IPS-NIHi11 (cell line): ENCODE measurements around the gene OGFR.

Source experiments
- DNase-seq: peaks from one replicate; pipeline ENCODE4 v3.0.0; 2012; ENCODE audit warnings: mixed read lengths, low spot score

The OGFR gene

GRCh38 chr20:62804627-62805154 lies at the start of gene OGFR:
Gene OGFR, plus strand, starts transcription at chr20:62804835. Its CDS starts 25 bp downstream, at chr20:62804860.
- peak; percentile 79 for DNase-seq

DNA sequence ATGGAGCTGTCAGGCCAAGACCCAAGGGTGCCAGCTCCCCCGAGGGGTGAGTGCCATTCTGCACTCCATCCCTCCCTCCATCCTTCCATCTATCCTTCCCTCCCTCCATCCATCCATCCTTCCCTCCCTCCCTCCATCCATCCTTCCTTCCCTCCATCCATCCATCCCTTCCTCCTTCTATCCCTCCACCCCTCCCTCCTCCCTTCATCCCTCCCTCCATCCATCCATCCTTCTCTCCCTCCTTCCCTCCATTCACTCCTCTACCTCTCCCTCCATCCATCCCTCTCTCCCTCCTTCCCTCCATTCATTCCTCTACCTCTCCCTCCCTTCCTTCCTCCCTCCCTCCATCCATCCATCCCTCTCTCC lies 49.7 kb upstream of the OGFR start:
- DNase-seq: no peak

DNA sequence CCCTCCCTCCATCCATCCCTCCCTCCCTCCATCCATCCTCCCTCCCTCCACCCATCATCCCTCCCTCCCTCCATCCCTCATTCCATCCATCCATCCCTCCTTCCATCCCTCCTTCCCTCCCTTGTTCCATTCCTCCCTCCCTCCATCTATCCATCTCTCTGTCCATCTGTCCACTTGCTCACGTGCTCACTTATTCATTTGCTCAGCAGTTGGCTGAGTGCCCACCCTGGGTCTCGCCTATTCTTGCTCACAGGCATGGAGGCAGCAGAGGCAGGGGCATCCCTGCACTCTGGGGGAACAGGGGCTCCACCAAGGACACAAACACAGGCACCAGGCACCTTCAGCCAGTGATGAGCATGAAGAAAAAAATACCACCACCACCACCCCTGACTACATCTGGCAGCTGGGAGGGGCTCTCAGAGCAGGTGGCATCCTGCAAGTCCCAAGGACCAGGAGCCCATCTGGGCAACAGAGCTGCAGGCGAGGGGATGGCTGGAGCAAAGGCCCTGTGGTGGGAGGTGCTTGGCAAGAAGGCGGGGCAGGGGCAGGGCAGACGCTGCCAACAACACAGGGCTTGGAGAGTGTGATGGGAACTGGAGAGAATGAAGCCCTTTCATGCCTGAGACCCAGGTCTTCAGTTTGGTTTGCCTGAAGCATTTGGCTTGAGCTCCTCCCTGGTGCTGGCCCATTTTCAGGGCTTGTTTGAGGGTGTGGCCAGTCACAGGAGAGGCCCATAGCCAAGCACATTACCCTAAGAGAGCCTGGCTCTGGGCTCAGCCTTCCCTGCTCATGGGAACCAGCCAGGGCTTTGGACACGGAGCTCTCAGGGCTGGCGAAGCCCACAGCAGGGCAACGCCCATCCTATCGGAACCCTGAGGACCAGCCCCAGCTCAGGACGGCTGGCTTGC lies 48.6 kb upstream of the OGFR start:
- no peak for DNase-seq

DNA sequence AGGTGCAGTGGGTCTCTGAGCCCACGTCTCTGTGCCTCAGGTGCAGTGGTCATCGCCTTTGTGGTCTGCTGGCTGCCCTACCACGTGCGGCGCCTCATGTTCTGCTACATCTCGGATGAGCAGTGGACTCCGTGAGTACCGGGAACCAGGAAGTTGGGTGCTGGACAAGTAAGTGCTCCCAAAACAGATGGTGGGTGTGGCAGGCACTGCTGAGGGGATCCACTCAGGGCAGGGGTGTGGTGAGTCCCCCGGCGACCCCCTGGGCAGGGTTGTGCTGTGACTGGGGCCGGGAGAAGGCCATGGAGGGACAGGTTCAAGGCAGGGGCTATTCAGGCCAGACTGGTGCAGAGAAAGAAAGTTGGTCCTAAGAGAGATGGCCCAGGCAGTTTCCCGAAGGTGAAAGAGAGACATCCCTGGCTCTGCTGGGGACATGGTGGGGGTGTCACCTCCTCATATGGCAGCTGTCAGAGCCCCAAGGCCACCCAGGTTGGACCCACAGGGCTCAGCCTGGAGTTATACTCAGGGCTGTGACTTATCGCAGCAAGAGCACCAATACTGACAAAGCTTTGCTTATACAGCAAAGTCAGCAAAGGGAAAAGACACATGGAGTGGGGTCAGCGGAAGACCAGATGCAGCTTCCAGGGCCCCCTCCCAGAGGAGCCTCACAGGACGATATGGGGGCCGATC lies 46.3 kb upstream of the OGFR start:
- DNase-seq: no peak

DNA sequence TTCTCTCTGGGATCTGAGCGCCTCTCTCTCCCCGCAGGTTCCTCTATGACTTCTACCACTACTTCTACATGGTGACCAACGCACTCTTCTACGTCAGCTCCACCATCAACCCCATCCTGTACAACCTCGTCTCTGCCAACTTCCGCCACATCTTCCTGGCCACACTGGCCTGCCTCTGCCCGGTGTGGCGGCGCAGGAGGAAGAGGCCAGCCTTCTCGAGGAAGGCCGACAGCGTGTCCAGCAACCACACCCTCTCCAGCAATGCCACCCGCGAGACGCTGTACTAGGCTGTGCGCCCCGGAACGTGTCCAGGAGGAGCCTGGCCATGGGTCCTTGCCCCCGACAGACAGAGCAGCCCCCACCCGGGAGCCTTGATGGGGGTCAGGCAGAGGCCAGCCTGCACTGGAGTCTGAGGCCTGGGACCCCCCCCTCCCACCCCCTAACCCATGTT lies 44.6 kb upstream of the OGFR start:
- DNase-seq: no peak

- no peak for DNase-seq
Observed at GRCh38 chr20:62760471-62760855, 44.2 kb upstream of the OGFR start.

- no peak for DNase-seq
Observed at GRCh38 chr20:62760856-62761758, 43.5 kb upstream of the OGFR start.

DNA sequence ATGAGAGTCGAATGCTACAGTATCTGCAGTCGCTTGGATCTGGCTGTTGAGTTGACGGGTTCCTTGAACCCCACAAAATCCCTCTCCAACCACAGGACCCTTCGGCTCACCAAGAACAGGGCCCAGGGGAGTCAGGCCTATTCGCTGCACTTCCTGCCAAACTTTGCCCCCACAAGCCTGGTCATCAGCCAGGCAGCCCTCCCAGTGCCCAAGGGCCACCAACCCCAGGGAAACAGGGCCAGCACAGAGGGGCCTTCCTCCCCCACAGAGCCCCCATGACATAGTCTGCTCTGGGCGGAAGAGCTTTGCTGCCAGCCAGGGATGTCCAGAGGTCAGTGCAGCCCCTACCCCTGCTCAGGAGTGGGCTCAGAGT lies 42.9 kb upstream of the OGFR start:
- DNase-seq: no peak

GRCh38 chr20:62762376-62762775 lies 42.3 kb upstream of the OGFR start:
- DNase-seq: no peak

DNA sequence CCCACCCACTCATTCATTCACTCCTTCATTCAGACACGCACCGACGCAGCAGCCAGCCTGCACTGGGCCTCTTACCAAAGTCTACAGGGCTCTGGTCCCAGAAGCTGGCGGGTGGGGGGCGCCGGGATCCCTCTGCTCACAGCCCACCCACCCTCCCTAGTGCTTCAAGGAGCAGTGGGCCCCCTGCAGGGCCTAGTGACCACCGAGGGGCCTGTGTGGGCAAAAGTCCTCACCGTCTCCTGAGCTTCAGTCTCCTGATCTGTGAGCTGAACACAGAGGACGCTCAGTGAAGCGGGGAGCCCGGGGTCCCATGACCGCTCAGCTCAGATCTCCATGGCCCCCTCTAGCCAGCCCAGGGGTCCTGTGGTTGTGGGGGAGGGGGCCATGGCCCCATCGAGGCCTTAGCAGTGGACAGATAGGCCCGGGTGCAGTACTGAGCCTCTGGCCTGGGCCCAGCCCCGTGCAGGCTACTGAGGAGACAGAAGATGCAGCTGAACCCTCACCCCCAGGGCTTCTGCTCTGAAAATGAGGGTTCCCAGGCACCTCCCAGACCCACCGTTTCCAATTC lies 41.8 kb upstream of the OGFR start:
- no peak for DNase-seq

GRCh38 chr20:62763404-62763803 lies 41.2 kb upstream of the OGFR start:
- no peak for DNase-seq

DNA sequence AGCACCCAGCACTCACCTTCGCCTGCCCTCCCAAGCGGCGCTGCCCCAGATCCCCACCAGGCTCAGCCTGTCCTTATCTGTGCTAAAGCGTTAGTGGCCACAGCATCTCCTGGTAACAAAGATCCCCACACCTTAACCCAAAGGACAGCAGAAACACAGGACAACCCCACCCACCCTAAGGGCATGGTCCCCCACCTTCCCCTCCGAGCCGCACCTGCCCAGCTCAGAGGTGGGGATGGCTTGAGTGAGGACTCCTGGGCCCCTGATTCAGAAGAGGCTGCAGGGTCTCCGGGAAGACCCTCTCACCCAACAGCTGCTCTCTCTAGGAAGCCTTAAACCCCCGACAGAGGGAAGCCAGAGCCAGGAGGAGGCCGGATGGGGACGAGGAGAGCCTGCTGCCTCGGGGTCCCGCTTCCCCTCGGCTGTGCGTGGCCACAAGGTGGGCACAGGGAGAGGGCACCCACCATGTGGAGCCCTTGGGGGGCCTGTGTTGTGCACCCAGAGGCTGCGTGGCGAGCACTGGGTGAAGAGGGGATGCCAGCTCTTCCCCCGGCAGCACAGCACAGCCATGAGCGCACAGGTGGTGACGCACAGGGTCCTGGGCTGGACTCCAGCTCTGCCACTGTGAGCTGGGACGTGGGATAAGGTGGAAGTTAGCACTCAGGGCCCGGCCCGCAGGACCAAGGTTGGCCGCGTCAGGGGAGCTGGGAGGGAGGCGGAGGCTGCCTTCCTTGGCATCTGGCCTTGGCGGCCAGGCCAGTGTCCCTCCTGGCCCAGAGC lies 40.3 kb upstream of the OGFR start:
- DNase-seq: no peak

DNA sequence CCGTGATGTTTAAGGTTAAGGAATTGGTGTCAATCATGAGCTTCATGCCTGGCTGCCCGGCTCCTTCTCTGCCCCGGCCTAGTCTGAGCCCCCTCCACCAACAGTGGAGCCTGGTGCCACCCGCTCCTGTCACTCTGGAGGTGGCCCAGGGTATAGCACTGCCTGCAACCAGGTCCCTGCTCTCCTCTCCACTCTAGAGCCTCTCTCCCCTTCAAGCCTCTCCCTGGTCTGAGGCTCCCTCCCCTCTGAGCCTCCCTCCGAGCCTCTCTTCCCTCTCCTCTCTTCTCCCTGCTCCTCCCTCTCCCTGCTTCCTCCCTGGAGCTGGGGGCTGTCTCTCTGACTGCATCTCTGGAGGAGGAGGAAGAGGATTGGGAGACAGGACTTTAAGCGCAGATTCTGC lies 39.6 kb upstream of the OGFR start:
- DNase-seq: peak; percentile 29

DNA sequence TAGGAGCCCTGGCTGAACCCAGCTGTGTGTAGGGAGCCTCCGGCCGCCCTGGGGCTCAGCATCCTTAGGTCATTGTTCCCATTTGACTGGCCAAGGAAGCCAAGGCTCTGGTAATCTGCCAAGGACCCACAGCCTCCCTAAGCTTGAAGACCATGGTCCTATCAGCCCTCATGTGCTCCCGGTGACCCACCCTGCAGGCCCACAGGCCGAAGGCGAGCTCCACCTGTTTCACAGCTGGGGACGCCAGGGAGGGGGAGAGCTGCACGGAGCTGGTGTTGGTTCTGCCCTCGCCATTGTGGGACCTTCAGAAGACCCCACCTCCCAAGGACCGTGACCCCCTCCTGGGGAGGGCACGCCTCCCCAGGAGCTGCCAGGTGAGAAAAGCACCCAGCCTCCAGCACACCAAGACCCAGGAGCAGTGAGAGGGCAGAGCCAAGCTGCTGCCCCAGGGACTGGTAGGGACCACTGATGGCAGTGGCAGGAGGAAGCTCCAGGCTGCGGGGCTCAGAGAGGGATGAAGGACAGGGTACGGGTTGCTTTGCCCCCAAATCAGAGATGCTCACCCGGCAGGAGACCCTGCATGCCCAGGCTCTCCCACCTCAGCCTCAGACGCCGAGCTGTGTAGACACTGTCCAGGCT lies 39.1 kb upstream of the OGFR start:
- no peak for DNase-seq

- no peak for DNase-seq
Observed at GRCh38 chr20:62766071-62766450, 38.6 kb upstream of the OGFR start.

DNA sequence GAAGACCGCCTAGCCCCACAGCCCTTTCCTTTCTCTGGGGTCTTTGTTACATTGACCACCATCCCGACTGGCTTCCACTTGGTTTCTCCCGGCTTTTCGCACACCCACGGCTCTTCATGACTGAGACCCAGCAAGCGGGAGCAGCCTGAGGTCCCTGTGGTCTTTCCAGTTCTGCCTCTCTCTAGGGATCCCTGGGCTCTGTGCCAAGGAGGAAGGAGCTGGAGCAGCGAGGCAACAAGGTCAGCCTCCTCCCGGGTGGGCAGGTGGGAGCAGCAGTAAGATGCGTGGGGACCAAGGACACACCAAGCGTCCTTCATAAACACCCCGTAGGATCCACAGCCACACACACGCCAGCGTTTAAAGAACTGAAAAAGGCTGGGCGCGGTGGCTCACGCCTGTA lies 37.9 kb upstream of the OGFR start:
- peak; percentile 34 for DNase-seq

DNA sequence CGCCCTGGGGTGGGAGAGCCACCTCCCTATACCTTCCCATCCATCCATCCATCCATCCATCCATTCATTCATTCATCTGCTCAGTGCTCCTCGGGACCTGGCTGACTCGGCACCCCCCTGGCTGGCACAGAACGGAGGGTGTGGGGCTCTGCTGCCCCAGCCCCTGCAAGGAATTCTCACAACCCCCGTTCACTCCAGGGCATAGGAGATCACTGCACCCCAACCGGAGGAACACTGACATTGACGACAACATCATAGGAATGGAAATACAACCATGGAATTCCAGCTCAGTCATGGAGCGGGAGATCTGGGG lies 36.4 kb upstream of the OGFR start:
- DNase-seq: no peak

DNA sequence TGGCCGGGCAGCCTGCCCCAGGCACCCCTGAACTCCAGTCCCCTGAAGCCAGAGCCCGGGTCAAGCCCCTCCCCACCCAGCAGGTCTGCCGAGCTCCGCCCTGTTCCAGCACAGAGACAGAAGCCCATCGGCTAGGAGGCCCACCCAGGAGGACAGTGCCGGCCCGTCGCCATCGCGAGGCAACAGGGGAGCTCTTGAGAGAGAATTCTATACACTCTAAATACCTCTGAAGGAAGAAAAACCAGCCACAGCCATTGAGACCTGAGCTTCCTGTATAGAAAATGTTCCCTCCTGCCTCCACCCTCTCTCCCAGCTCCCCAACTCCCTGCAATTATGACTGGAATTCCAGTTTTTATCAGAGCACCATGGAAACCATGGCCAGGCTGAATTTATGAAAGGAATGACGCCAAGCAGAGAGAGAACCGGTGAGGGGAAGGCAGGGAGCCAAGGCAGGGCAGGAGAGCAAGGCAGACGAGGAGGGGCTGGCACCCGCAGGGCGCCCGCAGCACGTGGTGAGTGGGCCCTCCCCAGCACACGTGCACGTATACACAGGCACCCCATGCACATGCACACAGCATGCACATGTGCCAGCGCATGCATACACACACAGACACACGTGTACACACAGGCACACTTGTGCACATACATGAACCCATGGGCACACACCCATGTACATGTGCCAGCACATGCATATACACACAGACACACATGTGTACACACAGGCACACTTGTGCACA lies 35.9 kb upstream of the OGFR start:
- DNase-seq: peak; percentile 54

DNA sequence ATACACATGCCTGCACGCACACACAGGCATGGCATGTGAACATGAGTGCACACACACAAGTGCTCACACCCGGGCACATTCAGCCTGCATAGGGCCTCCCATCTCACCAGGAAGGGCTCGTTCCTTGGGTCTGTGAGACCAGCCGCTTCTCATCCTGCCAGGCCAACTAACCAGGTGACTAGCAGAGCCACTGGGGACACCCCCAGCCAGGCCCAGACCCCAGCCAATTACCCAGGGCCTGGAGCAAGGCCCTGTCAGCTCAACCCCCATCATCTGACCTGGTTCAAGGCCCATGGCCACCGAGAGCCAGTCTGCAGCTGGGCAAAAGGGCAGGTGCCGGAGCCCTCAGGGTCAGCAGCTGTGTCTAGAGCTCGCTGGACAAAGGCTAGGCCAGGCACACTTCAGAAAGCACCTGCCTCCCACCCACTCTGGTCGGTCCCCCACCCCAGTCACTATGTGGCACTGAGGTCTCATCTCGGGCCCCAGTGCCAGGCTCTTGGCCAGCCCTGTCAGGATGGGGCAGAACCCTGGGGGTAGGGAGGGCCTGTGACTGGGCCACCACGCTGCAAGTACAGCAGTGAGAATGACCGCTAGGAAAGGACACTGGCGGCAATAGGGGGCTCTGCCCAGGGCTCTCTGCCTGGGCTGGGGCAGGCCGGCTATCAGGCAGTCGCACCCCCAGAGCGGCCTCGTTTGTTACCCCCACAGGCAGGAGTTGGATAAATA lies 35.1 kb upstream of the OGFR start:
- DNase-seq: no peak
